ENCODE data around the gene ZFY.

DNA sequence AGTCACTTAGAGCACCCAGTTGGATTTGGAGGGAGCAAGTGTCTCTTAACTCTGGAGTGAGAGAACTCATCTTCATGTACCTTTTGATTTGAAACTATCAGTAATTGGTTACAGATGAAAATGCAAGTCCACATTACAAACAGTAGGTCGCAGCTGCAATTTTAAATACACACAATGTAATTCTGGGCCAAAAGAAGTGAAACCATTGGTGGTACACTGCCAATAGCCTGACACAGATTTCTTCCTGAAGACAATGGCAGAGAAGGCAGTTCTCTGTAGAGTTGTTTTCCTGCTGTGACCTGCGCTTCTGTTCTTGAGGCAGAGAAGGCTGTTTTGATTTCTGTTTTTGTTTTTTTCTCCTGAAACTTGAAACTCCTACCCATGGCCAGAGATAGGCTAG, 86.0 kb downstream of the ZFY start:
- TF ChIP-seq FOXM1 (IDR thresholded peaks at IDR 0.05; ENCODE audit: borderline replicate concordance): no peak
- TF ChIP-seq ZNF384 (IDR thresholded peaks at IDR 0.05): no peak
- no peak for TF ChIP-seq BHLHE40 (IDR thresholded peaks at IDR 0.05; ENCODE audit: borderline replicate concordance)
- TF ChIP-seq LEF1 (IDR thresholded peaks at IDR 0.05; ENCODE audit: borderline replicate concordance): no peak
- no peak for TF ChIP-seq ELF4 (IDR thresholded peaks at IDR 0.05)

All from HEK293T (cell line).